GM04503 (cell line): ENCODE data around the gene CEBPB.
"Not testable (repeated sequence)": the region's sequence is repeated elsewhere in the genome, so short reads cannot be mapped to it uniquely, and the experiment has no call there.

Source experiments
- DNase-seq: peaks from one replicate; pipeline ENCODE4 v3.0.0-alpha.2; 2012; ENCODE audit warnings: low read depth

The CEBPB gene

DNA sequence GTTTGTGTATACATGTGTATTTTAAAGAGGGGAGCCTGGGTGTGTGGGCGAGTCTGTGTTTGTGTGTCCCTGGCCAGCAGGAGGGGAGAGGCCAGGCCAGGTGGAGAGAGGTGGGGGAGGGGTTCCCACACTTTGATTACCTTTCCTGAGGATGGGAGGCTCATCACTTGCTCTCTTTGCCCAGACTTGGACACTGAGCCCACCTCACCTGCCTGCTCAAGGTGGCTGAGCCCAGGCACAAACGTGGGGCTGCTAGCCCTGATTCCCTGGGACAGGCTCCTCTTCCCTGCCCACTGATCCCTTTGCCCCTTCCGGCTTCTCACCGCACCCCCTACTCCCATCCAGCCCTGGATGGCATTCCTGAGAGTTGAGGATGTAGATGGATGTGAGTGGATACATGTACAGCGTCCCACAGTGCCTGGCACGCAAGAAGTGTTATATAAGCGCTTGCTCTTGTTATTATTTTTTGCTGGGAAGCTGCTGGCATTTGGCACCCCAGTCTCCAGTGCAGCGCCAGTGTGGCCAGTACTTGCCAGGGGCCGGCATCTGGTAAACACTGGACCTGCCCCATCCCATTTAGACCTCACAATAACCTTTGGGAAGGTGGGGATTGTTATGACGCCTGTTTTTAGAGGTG lies 2.7 kb downstream of the CEBPB start:
- DNase-seq, result peak; percentile 53

DNA sequence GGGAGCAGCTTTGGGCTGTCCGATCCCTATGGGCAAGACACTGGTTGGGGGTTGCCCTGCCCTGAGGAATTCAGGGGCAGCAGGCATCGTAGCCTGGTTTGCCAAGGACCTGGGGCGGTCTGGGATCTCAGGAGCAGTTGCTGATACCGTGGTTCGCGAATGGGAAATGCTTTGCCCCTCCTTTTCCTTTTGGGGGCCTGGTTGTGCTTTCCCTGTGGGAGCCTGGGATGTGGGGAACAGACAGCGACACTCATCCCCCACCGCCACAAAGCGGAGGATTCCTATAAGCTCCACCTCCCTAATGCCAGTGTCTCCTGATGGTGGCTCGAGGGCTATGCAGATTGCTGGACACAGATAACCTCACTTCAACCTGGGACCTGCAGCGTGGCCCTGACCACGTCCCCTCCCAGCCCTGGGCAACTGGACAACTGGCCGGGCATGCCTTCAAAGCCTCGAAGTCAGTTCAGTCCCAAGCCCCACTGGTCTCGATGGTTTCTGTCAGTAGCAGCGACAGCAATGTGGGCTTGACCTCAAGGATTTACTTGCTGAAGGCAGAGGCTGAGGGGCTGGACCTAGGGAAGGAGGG lies 3.3 kb downstream of the CEBPB start:
- DNase-seq, result no peak

DNA sequence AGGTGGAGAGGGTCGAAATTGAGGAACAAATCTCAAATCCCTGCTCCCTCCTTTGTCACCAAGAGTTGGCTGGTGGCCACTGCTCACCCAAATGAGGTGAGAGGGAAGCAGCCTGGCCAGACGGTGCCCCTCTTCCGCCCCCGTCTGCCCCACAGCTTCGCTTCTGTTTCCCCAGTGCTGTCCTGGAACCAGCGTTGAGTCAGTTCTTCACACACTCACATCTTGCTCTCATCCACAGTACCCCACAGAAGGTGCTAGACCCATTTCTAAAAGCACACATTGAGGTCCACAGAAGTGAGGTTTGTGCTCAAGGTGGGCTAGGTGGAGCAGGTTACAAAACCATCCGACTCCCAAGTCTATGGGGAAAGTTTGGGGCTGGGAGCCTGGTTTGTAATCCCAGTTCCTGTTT lies 3.8 kb downstream of the CEBPB start:
- no peak for DNase-seq

DNA sequence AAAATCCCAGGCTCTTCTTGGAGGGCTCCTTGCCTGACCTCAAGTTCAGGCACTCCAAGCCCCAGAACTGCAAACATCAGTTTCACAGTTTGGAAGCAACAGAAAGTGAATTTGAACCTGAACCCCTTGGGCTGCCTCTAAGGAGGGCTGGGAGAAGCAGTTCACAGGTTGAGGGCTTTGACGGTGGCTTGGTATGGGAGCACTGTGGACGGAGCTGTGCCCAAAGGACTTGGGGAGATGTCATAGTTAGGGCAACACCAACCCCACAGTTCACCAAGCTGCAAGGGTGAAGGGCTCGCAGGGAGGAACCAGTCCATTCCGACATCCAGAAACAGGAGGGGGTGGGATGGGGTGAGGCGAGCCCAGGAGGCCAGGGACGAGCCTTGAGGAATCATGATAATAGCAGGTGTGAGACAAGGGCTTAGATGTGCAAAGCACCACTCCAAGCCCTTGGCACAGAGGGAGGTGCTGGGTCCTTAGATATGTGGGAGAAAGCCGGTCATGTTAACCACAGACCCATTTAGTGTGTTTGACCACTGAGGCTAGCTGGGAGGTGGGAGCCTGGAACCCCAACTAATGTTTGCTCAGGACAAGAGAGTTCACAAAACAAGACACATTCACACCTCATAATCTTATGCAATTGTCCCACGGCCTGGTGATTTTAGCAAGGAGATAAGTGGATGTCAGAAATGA lies 4.3 kb downstream of the CEBPB start:
- DNase-seq, result no peak

DNA sequence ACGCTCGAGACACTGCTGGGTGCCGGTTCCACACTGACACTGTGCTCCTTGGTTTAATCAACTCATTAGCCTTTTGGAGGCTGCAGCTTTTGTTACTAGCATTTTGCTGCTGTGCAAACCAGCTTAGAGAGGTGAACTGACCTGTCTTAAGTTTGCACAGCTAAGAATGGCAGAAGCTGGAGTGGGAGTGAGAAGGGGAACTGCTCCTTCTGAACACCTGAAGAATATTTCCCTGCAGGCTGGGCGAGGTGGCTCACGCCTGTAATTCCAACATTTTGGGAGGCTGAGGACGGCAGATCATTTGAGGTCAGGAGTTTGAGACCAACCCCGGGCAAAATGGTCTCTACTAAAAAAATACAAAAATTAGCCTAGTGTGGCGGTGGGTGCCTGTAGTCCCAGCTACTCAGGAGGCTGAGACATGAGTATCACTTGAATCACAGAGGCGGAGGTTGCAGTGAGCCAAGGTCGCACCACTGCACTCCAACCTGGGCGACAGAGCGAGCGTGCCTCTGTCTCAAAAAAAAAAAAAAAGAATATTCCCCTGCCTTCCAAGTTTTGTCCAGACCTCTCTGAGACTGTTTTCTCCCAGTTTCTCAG lies 5.0 kb downstream of the CEBPB start:
- no peak for DNase-seq

DNA sequence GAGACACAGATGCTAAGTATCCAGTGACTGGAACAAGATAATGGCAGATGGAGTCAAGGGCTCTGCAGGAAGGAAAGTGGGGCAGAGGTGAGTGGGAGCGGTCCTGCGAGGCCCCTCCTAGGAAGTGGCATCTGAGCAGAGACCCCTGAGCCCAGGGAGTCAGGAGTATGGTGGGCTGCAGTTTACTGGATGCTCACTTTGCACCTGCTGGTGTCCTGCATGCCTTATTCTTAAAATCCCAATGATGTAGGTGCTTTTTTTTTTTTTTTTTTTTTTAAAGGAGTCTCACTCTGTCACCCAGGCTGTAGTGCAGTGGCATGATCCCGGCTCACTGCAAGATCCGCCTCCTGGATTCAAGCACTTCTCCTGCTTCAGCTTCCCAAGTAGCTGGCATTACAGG lies 5.6 kb downstream of the CEBPB start:
- DNase-seq, result no peak

DNA sequence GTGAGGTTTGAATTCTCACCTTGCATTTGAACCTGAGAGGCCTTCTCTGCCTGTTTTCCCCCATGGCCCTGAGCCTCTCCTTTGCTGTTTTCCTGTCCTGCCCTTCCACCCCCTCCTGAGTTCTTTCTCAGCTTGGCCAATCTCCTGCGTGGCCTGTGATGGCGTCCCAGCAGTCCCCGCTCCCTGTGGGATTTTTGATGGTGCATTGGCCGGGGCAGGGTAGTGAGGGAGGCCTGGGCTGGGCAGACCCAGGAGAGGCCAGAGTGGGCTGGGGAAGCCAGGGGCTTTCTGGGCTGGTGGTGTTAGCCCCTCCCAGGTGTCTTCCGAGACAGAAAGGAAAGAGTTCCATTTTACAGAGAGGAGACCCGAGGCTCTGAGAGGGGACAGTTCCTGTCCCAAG lies 6.3 kb downstream of the CEBPB start:
- DNase-seq, result no peak

DNA sequence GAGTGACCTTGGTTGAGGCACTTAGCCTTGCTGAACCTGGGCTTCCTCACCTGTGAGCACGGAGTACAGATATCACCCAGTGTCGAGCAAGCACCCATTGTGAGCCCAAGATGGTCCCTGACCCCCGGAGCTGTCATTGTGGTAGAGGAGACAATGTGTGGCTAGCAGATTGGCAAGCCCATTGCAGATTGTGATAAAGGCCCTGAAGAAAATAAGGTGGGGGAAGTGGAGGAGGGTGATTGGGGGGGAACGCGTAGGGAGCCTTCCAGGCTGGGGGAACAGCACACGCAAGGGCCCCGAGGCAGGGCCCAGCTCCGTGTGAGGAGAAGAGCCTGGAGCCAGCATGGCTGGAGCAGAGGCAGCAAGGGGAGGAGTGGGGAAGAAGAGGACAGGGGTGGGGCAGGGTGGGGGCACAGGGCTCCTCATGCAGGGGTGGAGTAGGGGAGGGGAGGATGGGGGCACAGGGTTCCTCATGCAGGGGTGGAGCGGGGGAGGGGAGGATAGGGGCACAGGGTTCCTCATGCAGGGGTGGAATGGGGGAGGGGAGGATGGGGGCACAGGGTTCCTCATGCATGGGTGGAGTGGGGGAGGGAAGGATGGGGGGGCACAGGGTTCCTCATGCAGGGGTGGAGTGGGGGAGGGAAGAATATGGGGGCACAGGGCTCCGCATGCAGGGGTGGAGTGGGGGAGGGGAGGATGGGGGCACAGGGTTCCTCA lies 7.0 kb downstream of the CEBPB start:
- no peak for DNase-seq

DNA sequence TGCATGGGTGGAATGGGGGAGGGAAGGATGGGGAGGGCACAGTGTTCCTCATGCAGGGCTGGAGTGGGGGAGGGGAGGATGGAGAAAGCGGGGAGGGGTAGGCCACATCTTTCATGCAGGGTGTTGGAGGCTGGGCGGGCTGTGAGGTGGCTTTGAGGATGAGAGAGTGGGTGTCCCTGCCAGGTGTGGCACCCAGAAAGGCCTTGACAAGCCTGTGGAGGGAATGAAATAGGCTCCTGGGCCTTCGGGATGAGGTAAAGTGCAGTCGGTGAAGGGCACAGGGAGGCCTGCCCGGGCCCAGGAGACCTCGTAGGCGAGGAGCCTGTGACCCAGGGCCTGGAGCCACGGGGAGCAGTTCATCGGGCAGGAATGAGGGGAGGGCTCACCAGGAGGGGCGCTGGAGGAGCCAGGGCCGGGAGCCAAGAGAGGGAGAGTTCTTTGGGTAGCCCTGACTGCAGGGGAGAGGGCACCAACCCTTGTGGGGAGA lies 7.6 kb downstream of the CEBPB start:
- no peak for DNase-seq

DNA sequence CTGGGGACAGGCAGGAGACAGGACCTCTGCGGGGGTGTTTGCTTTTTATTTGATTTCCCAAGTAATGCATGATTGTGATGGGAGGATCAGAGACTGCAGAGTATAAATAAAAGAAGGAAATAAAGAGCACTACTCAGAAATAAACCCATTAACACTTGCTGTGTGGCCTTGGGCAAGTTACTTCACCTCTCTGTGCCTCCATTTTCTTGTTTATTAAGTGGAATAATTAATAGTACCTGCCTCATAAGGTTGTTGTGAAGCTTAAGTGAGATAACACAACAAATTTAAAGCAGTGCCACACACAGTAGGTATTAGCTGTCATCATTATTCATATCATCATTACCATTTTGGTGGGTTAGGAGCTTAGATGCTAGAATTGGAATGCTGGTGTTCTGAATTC lies 8.1 kb downstream of the CEBPB start:
- DNase-seq, result no peak

DNA sequence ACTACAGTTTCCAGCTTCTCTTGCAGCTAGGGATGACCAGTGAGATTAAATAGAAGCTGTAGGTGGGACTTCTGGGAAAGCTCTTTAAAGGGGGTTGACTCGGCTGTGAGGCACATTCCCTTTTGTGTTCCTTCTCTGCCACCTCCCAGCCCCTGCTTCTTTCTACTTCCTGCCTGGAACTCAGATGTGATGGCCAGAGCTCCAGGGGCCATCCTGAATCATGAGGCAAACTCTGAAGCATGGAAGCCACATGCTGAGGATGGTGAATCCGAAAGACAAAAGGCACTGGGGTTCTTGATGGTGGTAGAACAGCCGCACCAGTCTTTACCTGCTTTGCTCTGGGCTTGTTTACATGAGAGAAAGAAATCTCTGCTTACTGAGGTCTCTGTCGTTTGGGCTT lies 9.1 kb downstream of the CEBPB start:
- DNase-seq, result no peak

DNA sequence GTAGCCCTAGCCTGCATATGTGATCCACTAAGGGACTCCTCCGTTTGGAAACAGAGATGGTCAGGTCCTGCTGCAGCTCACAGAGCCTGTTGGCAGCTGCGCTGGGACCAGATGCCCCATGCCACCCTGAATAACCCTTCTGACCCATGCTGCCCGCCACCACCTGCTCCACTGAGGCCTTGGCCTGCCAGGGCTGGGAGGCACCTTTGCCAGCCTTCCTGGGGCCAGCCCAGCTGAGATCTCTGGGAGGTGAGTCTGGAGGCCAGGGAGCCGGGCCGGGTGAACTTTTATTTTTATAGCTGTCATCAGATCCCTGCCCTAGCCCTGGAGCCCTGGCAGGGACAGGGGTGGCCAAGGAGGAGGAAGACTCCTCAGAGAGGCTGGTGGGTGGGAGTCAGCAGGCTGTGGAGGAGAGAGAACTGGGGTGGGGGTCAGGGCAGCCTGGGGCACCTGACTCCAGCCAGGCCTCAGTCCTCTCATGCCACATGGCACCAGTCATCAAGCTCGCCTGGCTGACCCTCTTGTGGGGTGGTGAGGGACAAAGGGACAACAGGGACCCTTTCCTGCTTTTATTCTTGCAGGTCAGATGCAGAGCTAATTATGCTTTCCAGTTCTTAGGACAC lies 10.0 kb downstream of the CEBPB start:
- DNase-seq, result no peak

DNA sequence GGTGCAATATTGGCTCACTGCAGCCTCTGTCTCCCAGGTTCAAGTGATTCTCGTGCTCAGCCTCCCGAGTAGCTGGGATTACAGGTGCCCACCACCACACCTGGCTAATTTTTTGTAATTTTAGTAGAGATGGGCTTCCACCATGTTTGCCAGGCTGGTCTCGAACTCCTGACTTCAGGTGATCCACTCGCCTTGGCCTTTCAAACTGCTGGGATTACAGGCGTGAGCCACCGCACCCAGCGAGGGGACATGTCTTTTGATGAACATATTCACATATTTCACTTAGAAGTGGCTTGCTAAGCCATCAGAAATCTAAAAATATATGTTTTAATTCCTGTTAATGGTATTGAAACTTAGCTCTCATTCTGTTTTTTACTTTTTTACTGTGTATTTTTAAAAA lies 11.1 kb downstream of the CEBPB start:
- DNase-seq, result not testable (repeated sequence)

DNA sequence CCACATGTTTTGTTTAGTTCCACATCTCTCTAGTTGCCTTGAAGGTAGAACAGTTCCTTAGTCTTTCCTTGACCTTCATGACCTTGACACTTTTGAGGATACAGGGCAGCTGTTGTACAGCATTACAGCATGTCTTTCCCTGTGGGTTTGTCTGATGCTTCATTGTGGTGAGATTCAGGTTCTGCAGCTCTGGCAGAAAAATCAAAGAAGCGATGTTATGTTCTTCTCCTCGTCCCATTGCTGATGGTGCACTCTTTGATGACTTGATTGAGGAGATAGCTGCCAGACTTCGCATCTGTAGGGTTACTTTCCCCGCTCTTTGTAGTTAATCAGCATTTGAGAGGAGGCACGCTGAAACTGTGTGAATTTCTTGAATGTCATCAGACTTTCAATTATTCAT lies 12.0 kb downstream of the CEBPB start:
- DNase-seq, result no peak

DNA sequence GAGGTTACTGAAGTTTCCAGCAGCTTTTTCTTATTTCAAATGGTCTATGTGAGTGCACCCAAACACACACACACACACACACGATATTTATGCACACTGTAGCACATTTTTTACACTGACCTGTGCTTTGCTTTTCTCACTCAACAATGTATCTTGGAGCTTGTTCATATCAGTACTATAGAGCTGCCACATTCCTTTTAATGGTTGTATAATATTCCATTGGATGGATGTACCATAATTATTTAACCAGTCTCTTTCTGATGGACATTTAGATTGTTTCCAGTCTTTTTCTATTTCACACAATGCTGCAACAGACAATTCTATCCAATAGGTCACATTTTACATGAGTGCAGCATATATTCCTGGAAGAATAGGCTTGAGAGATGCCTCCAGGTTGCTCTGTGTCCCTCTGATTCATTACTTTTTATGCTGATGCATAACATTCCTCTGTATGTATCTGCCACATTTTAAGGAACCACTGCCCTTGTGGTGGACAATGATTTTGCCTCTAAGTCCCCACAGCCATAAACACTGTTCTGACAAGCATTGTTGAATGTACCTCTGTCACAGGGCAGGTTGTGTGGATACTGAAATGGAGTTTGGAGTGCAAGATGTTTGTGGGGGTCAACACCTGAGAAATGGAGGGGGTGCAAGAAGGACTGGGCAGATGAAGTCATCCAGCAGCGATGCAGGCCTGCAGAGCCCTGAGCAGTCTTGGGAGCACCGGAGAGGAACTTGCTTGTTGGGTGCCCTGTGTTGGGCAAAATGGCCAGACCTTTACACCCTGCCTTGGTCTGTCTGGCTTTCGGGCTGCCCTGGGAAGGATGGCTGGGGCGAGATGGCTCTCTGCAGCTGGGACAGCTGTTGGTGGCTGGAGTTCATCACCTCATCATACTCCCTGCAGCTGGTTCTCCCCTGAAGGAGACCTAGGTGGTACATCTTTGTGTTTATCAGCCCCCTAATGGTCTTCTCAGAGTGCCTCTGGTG lies 13.6 kb downstream of the CEBPB start:
- DNase-seq, result no peak

DNA sequence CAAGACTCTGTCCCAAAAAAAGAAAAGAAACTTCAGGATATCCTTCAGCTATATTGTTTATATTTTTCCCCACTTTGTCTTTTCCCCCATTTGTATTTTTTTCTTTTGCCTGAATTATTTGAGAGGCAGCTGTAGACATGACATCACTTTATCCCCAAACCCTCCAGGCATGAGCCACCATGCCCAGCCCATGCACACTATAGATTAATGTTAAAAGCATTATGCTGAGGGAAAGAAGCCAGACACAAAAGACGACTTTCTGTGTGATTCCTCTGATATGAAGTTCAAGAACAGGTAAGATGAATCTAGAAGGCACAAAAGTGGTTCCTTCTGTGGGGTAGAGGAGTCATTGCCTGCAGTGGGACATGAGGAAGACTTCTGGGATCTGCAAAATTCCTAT lies 16.4 kb downstream of the CEBPB start:
- no peak for DNase-seq

DNA sequence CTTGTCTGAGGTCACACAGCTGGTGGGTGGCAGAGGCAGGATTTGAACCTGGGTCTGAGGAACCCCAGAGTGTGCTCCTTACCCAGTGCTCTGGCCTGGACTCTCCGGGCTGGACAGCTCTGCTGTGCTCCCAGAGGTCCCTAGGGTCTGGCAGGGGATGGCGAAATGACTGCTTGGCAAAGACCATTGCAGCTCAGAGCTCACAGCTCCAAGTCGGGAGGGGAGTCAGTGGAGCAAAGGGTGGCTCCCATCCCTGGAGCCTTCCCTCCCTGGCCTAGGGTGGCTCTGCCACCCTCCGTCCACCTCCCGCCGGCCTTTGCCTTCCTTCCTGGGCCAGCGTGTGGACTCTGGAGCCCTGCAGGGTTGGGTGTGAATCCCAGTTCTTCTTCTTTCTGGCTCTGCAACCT lies 17.5 kb downstream of the CEBPB start:
- no peak for DNase-seq

DNA sequence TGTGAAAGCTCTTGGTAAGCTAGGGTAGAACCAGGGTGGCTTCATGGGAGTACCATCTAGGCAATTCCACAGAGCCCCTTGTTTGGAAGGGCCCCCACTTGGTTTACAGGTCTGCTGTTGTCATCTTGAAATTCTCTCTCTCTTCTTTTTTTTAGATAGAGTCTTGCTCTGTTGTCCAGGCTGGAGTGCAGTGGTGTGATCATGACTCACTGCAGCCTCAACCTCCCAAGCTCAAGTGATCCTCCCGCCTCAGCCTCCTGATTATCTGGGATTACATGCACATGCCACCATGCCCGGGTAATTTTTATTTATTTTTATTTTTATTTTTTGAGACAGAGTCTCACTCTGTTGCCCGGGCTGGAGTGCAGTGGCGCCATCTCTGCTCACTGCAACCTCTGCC lies 18.2 kb downstream of the CEBPB start:
- DNase-seq, result not testable (repeated sequence)

DNA sequence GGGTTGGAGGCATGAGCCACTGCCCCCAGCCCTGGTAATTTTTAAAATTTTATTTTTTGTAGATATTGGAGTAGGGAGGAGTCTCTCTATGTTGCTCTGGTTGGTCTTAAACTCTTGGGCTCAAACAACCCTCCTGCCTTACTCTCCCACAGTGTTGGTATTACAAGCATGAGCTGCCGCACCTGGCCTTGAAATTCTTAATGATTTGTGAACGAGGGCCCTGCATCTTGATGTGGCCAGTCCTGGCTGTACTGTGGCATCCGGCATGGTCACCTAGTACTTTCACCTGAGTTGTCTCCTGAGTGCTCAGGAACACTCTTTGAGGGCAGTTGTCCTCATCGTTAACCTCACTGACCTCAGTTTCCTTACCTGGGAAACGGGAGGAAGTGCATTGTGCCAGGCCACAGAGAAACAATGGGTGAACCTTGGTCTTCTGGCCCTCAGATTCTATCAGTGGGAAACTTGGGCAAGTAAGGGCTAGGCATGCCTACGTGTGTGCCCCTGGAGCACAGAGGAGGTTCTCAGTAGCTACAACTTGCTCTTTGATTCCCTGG lies 19.5 kb downstream of the CEBPB start:
- no peak for DNase-seq

DNA sequence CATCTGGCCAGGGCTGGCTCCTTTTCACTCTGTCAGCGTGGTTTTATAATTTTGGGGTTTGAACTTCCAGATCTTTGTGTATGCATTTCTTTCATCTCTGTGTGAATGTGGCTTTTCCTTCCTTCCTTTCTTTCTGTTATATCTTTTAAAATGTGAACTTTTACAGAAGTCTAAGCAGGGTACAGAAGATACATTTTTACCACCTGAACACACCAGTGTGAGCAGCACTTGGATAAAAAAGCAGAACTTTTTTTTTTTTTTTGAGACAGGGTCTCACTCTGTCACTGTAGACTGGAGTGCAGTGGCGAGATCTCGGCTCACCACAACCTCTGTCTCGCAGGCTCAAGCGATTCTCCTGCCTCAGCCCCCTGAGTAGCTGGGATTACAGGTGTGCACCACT lies 20.5 kb downstream of the CEBPB start:
- DNase-seq, result no peak
